ENCODE measurements around the gene MTERF2.

Gene MTERF2

GRCh38 chr12:106978035-106978800, 8.7 kb downstream of the MTERF2 start:
- no peak for TF ChIP-seq CTCF (IDR thresholded peaks at IDR 0.05; ENCODE audit: low read length, missing control alignments)
- DNase-seq (ENCODE audit: low read depth) = peak; percentile 63
- H3K4me3 ChIP-seq (replicated peaks; ENCODE audit: low read depth, low read length) = no peak overlapping the region

- H3K4me3 ChIP-seq (replicated peaks; ENCODE audit: low read depth, low read length) = no peak overlapping the region
- TF ChIP-seq CTCF (IDR thresholded peaks at IDR 0.05; ENCODE audit: low read length, missing control alignments) = no peak
- no peak for DNase-seq (ENCODE audit: low read depth)
Observed at GRCh38 chr12:106976668-106977067, 10.3 kb downstream of the MTERF2 start.

GRCh38 chr12:106975993-106976658, 10.8 kb downstream of the MTERF2 start:
- DNase-seq (ENCODE audit: low read depth) = peak; percentile 81
- H3K4me3 ChIP-seq (replicated peaks; ENCODE audit: low read depth, low read length) = no peak overlapping the region
- TF ChIP-seq CTCF (IDR thresholded peaks at IDR 0.05; ENCODE audit: low read length, missing control alignments) = no peak

GRCh38 chr12:106975098-106975497, 11.8 kb downstream of the MTERF2 start:
- no peak for TF ChIP-seq CTCF (IDR thresholded peaks at IDR 0.05; ENCODE audit: low read length, missing control alignments)
- DNase-seq (ENCODE audit: low read depth) = no peak
- no peak overlapping the region for H3K4me3 ChIP-seq (replicated peaks; ENCODE audit: low read depth, low read length)

GRCh38 chr12:106974511-106974910, 12.4 kb downstream of the MTERF2 start:
- H3K4me3 ChIP-seq (replicated peaks; ENCODE audit: low read depth, low read length) = no peak overlapping the region
- no peak for TF ChIP-seq CTCF (IDR thresholded peaks at IDR 0.05; ENCODE audit: low read length, missing control alignments)
- no peak for DNase-seq (ENCODE audit: low read depth)

GRCh38 chr12:106973545-106973944, 13.4 kb downstream of the MTERF2 start:
- no peak overlapping the region for H3K4me3 ChIP-seq (replicated peaks; ENCODE audit: low read depth, low read length)
- no peak for TF ChIP-seq CTCF (IDR thresholded peaks at IDR 0.05; ENCODE audit: low read length, missing control alignments)
- no peak for DNase-seq (ENCODE audit: low read depth)

Data from fibroblast of pulmonary artery (primary cell).